Left lung (tissue), 10 donors: Measurements from ENCODE around the gene AJAP1. TPM values are rescaled to one million over a fixed set of nuclear protein-coding genes. Genes with fewer than 3 reads are reported as not detected.
"Not testable (repeated sequence)": the region's sequence is repeated elsewhere in the genome, so short reads cannot be mapped to it uniquely, and the experiment has no call there.

ENCODE experiments used
- ATAC-seq: fragments of 200-7000 bp; cut with Tn5 transposase; one replicate; pipeline ENCODE4 v1.9.1; 2020; ENCODE audit warnings: moderate library complexity
- DNase-seq, 4 donors: peaks; one replicate each; pipeline ENCODE4 v3.0.0-alpha.2; 2013 to 2020
- H3K27ac ChIP-seq, 2 donors: fragments of 200-600 bp; sonication (generic) in 1 of 2; one replicate each; pipeline versions ENCODE4 v1.5.0 to v1.8.0; 2020 to 2021
- H3K27me3 ChIP-seq, 2 donors: fragments of 200-600 bp; sonication (generic) in 1 of 2; one replicate each; pipeline versions ENCODE4 v1.5.0 to v1.8.0; 2020 to 2021
- H3K36me3 ChIP-seq, 2 donors: fragments of 200-600 bp; sonication (generic) in 1 of 2; one replicate each; pipeline versions ENCODE4 v1.5.0 to v1.8.0; 2020 to 2021
- H3K4me1 ChIP-seq, 2 donors: fragments of 200-600 bp; one replicate each; pipeline ENCODE4 v1.8.0; 2021
- H3K4me3 ChIP-seq, 2 donors: fragments of 200-600 bp; sonication (generic) in 1 of 2; one replicate each; pipeline versions ENCODE4 v1.5.0 to v1.8.0; 2020 to 2021; ENCODE audit warnings: mild to moderate bottlenecking in 1 of 2
- H3K9me3 ChIP-seq, 2 donors: fragments of 200-600 bp; sonication (generic) in 1 of 2; one replicate each; pipeline versions ENCODE4 v1.5.0 to v1.8.0; 2020 to 2021
- CTCF ChIP-seq, 2 donors: fragments of 200-600 bp; sonication (generic) in 1 of 2; IDR thresholded peaks; one replicate each; pipeline versions ENCODE4 v1.5.0 to v1.8.0; 2021; ENCODE audit warnings: antibody characterized with exemption in 2 of 2
- intact Hi-C, 2 donors: fragments of 100-400 bp; cut with DNase I; formaldehyde crosslinking; loops; one replicate each; pipeline versions ENCODE4 v1.11.2 to v1.14.2; 2022
- polyA plus RNA-seq, 6 donors: library from polyadenylated mRNA; unstranded; fragments of 120-200 nt; gene quantifications; one replicate each; pipeline ENCODE4 v1.2.1, GENCODE V29; 2013; ENCODE audit not compliant: insufficient read length in 6 of 6
- total RNA-seq, 2 donors: library from RNA; stranded (reverse); fragmentation: NEBNext Ultra II Directional; extraction: Animal tissue kit (Norgen Biotek cat#: 25700); gene quantifications; one replicate each; pipeline ENCODE4 v1.2.1, GENCODE V29; 2021
- donor health status: DM: no; HTN: yes; CAD: no.
- donor health status: DM: no; HTN: no; CAD: no.

The AJAP1 gene
- total and polyA plus RNA-seq, 8 donors = 0.06 to 0.79 (median 0.20) TPM

- no peak for TF ChIP-seq CTCF (IDR thresholded peaks at IDR 0.05)
- H3K4me3 ChIP-seq = no peak overlapping the region
- no peaks in the 10 kb centered on the region for H3K4me1 ChIP-seq
- H3K27me3 ChIP-seq = peaks cover 0 to 15% of the 10 kb centered on the region in 2 donors
- no peaks in the 10 kb centered on the region for H3K36me3 ChIP-seq
- intact Hi-C loops = no loop called here
- ATAC-seq = no peak
- H3K9me3 ChIP-seq = no peaks in the 10 kb centered on the region
- H3K27ac ChIP-seq = no peak overlapping the region
- no peak for DNase-seq
Measured at GRCh38 chr1:4617506-4617905, 36.9 kb upstream of the AJAP1 start.

GRCh38 chr1:4618827-4619226, 35.6 kb upstream of the AJAP1 start:
- H3K4me3 ChIP-seq, intact Hi-C loops, H3K9me3 ChIP-seq, ATAC-seq, H3K36me3 ChIP-seq, H3K27ac ChIP-seq, DNase-seq, H3K4me1 ChIP-seq: not testable (repeated sequence)
- H3K27me3 ChIP-seq = peaks cover 0 to 25% of the 10 kb centered on the region in 2 donors

- intact Hi-C loops = no loop called here
- DNase-seq (no peak), ATAC-seq (no peak)
- Histone ChIP-seq H3K4me1 (no peaks in the 10 kb centered on the region), H3K9me3 (no peaks in the 10 kb centered on the region), H3K36me3 (no peaks in the 10 kb centered on the region), H3K4me3 (no peak overlapping the region), H3K27ac (no peak overlapping the region), H3K27me3 (peaks cover 0 to 13% of the 10 kb centered on the region in 2 donors)
- TF ChIP-seq CTCF (IDR thresholded peaks at IDR 0.05) = no peak
Measured at GRCh38 chr1:4621646-4622045, 32.8 kb upstream of the AJAP1 start.

GRCh38 chr1:4622821-4623220, 31.6 kb upstream of the AJAP1 start:
- ATAC-seq (no peak), DNase-seq (no peak)
- H3K36me3 ChIP-seq = no peaks in the 10 kb centered on the region
- no peak for TF ChIP-seq CTCF (IDR thresholded peaks at IDR 0.05)
- intact Hi-C loops = no loop called here
- no peak overlapping the region for H3K27ac ChIP-seq
- no peaks in the 10 kb centered on the region for H3K9me3 ChIP-seq
- no peaks in the 10 kb centered on the region for H3K4me1 ChIP-seq
- H3K27me3 ChIP-seq = peaks cover 0 to 13% of the 10 kb centered on the region in 2 donors
- no peak overlapping the region for H3K4me3 ChIP-seq

- Histone ChIP-seq H3K27ac (no peak overlapping the region), H3K36me3 (no peaks in the 10 kb centered on the region), H3K9me3 (no peaks in the 10 kb centered on the region), H3K4me3 (no peak overlapping the region), H3K4me1 (no peaks in the 10 kb centered on the region), H3K27me3 (peaks cover 0 to 23% of the 10 kb centered on the region in 2 donors)
- ATAC-seq = no peak
- intact Hi-C loops = no loop called here
- no peak for TF ChIP-seq CTCF (IDR thresholded peaks at IDR 0.05)
- DNase-seq = no peak
Measured at GRCh38 chr1:4624141-4624715, 30.2 kb upstream of the AJAP1 start.

- Histone ChIP-seq H3K4me1 (no peaks in the 10 kb centered on the region), H3K36me3 (no peaks in the 10 kb centered on the region), H3K4me3 (no peak overlapping the region), H3K27ac (no peak overlapping the region), H3K27me3 (peaks cover 0 to 28% of the 10 kb centered on the region in 2 donors), H3K9me3 (no peaks in the 10 kb centered on the region)
- DNase-seq (no peak), ATAC-seq (no peak)
- no peak for TF ChIP-seq CTCF (IDR thresholded peaks at IDR 0.05)
- intact Hi-C loops = no loop called here
Measured at GRCh38 chr1:4624801-4625200, 29.6 kb upstream of the AJAP1 start.
